Upper lobe of right lung (tissue), 1 donor: ENCODE data around the gene RTTN. TPM values are rescaled to one million over a fixed set of nuclear protein-coding genes. Genes with fewer than 3 reads are reported as not detected.
"Not testable (repeated sequence)": the region's sequence is repeated elsewhere in the genome, so short reads cannot be mapped to it uniquely, and the experiment has no call there.

Experiments used
- ATAC-seq: fragments of 200-7000 bp; cut with Tn5 transposase; one replicate; pipeline ENCODE4 v1.9.1; 2020; ENCODE audit warnings: mild to moderate bottlenecking, moderate library complexity
- DNase-seq: peaks from one replicate; pipeline ENCODE4 v3.0.0-alpha.2; 2020
- H3K27ac ChIP-seq: fragments of 200-600 bp; one replicate; pipeline ENCODE4 v1.8.0; 2022
- H3K27me3 ChIP-seq: fragments of 200-600 bp; one replicate; pipeline ENCODE4 v1.8.0; 2022; ENCODE audit warnings: mild to moderate bottlenecking
- H3K36me3 ChIP-seq: fragments of 200-600 bp; one replicate; pipeline ENCODE4 v1.8.0; 2022
- H3K4me1 ChIP-seq: fragments of 200-600 bp; one replicate; pipeline ENCODE4 v1.8.0; 2022
- H3K4me3 ChIP-seq: fragments of 200-600 bp; one replicate; pipeline ENCODE4 v1.8.0; 2022; ENCODE audit warnings: mild to moderate bottlenecking
- H3K9me3 ChIP-seq: fragments of 200-600 bp; one replicate; pipeline ENCODE4 v1.8.0; 2022
- CTCF ChIP-seq: fragments of 200-600 bp; IDR thresholded peaks from one replicate; pipeline ENCODE4 v1.8.0; 2022; ENCODE audit warnings: antibody characterized with exemption
- intact Hi-C: fragments of 100-400 bp; cut with DNase I; formaldehyde crosslinking; loops from one replicate; pipeline ENCODE4 v1.11.0; 2022
- total RNA-seq: library from RNA; stranded (reverse); fragmentation: NEBNext Ultra II Directional; extraction: Animal tissue kit (Norgen Biotek cat#: 25700); gene quantifications from one replicate; pipeline ENCODE4 v1.2.1, GENCODE V29; 2021
- donor health status: DM: no; HTN: yes; CAD: no; lungs with severe emphysema.

The RTTN gene
- total RNA-seq, 1 donor from 2014 or later = 13.0 TPM

GRCh38 chr18:69978732-69979715 is 226.5 kb downstream of the RTTN start:
- no peak overlapping the region for H3K4me3 ChIP-seq
- no peaks in the 10 kb centered on the region for H3K36me3 ChIP-seq
- peaks cover 10% of the 10 kb centered on the region for H3K9me3 ChIP-seq
- no peak overlapping the region for H3K27ac ChIP-seq
- H3K27me3 ChIP-seq = no peaks in the 10 kb centered on the region
- TF ChIP-seq CTCF = no peak
- DNase-seq (no peak), ATAC-seq (no peak)
- H3K4me1 ChIP-seq = peaks cover 2% of the 10 kb centered on the region
- intact Hi-C loops = no loop called here

- H3K27ac ChIP-seq, H3K27me3 ChIP-seq, H3K4me1 ChIP-seq, H3K4me3 ChIP-seq, DNase-seq, intact Hi-C loops, H3K36me3 ChIP-seq, ATAC-seq: not testable (repeated sequence)
- H3K9me3 ChIP-seq = peaks cover 19% of the 10 kb centered on the region
Observed at GRCh38 chr18:69975294-69975693, 230.2 kb downstream of the RTTN start.

GRCh38 chr18:69974365-69974764 is 231.1 kb downstream of the RTTN start:
- Histone ChIP-seq H3K4me1 (no peaks in the 10 kb centered on the region), H3K9me3 (peaks cover 19% of the 10 kb centered on the region), H3K36me3 (no peaks in the 10 kb centered on the region), H3K4me3 (no peak overlapping the region), H3K27me3 (no peaks in the 10 kb centered on the region), H3K27ac (no peak overlapping the region)
- TF ChIP-seq CTCF = no peak
- no peak for DNase-seq
- ATAC-seq = no peak
- intact Hi-C loops = no loop called here

GRCh38 chr18:69969491-69969890 is 236.0 kb downstream of the RTTN start:
- Histone ChIP-seq H3K36me3 (no peaks in the 10 kb centered on the region), H3K9me3 (peaks cover 9% of the 10 kb centered on the region), H3K4me3 (no peak overlapping the region), H3K27ac (no peak overlapping the region), H3K4me1 (no peaks in the 10 kb centered on the region), H3K27me3 (no peaks in the 10 kb centered on the region)
- DNase-seq (no peak), ATAC-seq (no peak)
- no peak for TF ChIP-seq CTCF
- intact Hi-C loops = no loop called here

GRCh38 chr18:69968039-69968438 is 237.4 kb downstream of the RTTN start:
- H3K4me1 ChIP-seq = no peaks in the 10 kb centered on the region
- no peak overlapping the region for H3K4me3 ChIP-seq
- TF ChIP-seq CTCF = no peak
- H3K27ac ChIP-seq = no peak overlapping the region
- no peaks in the 10 kb centered on the region for H3K36me3 ChIP-seq
- ATAC-seq (no peak), DNase-seq (no peak)
- H3K9me3 ChIP-seq = peaks cover 9% of the 10 kb centered on the region
- H3K27me3 ChIP-seq = no peaks in the 10 kb centered on the region
- intact Hi-C loops = no loop called here

- H3K4me3 ChIP-seq = no peak overlapping the region
- intact Hi-C loops = no loop called here
Observed at GRCh38 chr18:69963196-69963595, 242.3 kb downstream of the RTTN start.

More at GRCh38 chr18:69963196-69963595, 242.3 kb downstream of the RTTN start:
- H3K27ac ChIP-seq = no peak overlapping the region
- ATAC-seq (no peak), DNase-seq (no peak)
- no peaks in the 10 kb centered on the region for H3K4me1 ChIP-seq
- H3K36me3 ChIP-seq = no peaks in the 10 kb centered on the region
- no peaks in the 10 kb centered on the region for H3K27me3 ChIP-seq
- no peaks in the 10 kb centered on the region for H3K9me3 ChIP-seq
- no peak for TF ChIP-seq CTCF
